Suprapubic skin (tissue), 4 donors: ENCODE results near the gene IKZF2.

Source experiments
- EP300 ChIP-seq: sonication (generic); formaldehyde crosslinking; IDR thresholded peaks from one replicate; pipeline ENCODE4 v1.6.1; 2017; ENCODE audit warnings: antibody characterized with exemption
- POLR2A ChIP-seq, 2 donors: fragments of 450-650 bp; IDR thresholded peaks; one replicate each; pipeline ENCODE4 v1.6.1; 2017; ENCODE audit warnings: antibody characterized with exemption in 2 of 2, mild to moderate bottlenecking in 2 of 2, moderate library complexity in 2 of 2
- POLR2AphosphoS5 ChIP-seq, 3 donors: sonication (generic); formaldehyde crosslinking; IDR thresholded peaks; one replicate each; pipeline ENCODE4 v1.6.1; 2017; ENCODE audit warnings: antibody characterized with exemption in 3 of 3
- TF ChIP-seq, protein P1 (sequence below), 2 donors: fragments of 200-600 bp in 1 of 2; fragments of 450-650 bp in 1 of 2; sonication (generic) in 1 of 2; IDR thresholded peaks; one replicate each; pipeline ENCODE4 v1.5.1; 2016 to 2019; ENCODE audit warnings: antibody characterized with exemption in 2 of 2, mild to moderate bottlenecking in 1 of 2, moderate library complexity in 1 of 2

DNA sequence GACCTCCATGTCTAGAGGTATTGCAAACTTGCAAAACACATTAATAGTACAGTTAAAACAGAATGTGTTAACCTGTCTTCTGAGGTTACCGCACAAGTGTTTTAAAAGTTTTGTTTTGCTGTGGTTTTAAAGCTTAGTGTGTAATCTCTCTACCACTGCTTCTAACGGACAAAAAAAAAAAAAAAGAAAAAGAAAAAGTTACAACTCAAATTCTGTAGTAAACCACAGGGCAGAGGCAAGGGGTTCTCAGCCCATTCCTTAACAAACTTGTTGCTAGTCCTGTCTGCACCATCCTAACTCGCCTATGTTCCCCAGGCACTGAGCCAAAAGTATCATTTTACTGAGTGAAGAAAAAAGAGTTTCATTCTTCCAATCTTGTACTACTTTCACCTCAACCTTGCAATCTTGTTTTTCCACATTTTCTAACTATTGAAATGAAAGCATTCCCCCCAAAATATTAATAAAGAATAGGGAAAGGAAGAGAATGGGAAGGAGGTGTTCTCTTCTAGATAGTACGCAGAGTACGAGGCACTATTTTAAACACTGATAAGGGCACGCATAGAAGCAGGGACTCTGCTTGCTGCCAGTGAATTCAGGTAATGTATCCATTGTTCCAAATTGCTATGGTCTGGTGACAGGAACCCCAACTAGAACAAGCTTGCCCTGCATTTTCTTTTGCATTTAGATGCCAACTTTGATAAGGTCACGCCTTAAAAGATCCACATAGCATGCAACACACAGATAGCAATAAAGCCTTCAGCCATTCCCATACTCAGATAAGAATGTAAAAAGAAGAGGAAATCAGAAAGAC, 47.1 kb downstream of the IKZF2 start:
- TF ChIP-seq POLR2A (IDR thresholded peaks at IDR 0.05) (no peak), POLR2AphosphoS5 (IDR thresholded peaks at IDR 0.05) (no peak), EP300 (no peak)
- TF ChIP-seq, protein P1, sequence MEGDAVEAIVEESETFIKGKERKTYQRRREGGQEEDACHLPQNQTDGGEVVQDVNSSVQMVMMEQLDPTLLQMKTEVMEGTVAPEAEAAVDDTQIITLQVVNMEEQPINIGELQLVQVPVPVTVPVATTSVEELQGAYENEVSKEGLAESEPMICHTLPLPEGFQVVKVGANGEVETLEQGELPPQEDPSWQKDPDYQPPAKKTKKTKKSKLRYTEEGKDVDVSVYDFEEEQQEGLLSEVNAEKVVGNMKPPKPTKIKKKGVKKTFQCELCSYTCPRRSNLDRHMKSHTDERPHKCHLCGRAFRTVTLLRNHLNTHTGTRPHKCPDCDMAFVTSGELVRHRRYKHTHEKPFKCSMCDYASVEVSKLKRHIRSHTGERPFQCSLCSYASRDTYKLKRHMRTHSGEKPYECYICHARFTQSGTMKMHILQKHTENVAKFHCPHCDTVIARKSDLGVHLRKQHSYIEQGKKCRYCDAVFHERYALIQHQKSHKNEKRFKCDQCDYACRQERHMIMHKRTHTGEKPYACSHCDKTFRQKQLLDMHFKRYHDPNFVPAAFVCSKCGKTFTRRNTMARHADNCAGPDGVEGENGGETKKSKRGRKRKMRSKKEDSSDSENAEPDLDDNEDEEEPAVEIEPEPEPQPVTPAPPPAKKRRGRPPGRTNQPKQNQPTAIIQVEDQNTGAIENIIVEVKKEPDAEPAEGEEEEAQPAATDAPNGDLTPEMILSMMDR (IDR thresholded peaks at IDR 0.05), result no peak
